GM23338 (cell line): Measurements from ENCODE around the gene ATXN1L.

ENCODE experiments used
- CREB1 ChIP-seq: fragments of 250-450 bp; sonication (Bioruptor Pico); IDR thresholded peaks from 2 replicates; pipeline ENCODE4 v1.5.0; 2020; ENCODE audit warnings: low read depth, mild to moderate bottlenecking, moderate library complexity
- CTCF ChIP-seq, 2 experiments: fragments of 200-600 bp in 1 of 2; sonication (generic) in 1 of 2; conservative IDR thresholded peaks; 2 replicates each; pipeline versions ENCODE4 v1.5.1 to v1.6.1; 2016 to 2017; ENCODE audit warnings: antibody characterized with exemption in 2 of 2, low read depth in 2 of 2, mild to moderate bottlenecking in 2 of 2, moderate library complexity in 1 of 2
- EZH2 ChIP-seq: fragments of 200-600 bp; sonication (generic); IDR thresholded peaks from one replicate; pipeline ENCODE4 v1.8.0; 2017; ENCODE audit warnings: antibody characterized with exemption, mild to moderate bottlenecking, low read depth; ENCODE audit not compliant: unreplicated experiment
- EZH2phosphoT487 ChIP-seq: fragments of 200-600 bp; sonication (generic); IDR thresholded peaks from one replicate; pipeline ENCODE4 v1.8.1; 2018; ENCODE audit warnings: antibody characterized with exemption; ENCODE audit not compliant: unreplicated experiment
- JUNB ChIP-seq: IDR thresholded peaks from one replicate; pipeline ENCODE4 v1.6.1; 2016; ENCODE audit warnings: antibody characterized with exemption; ENCODE audit not compliant: unreplicated experiment
- NANOG ChIP-seq: IDR thresholded peaks from 2 replicates; pipeline ENCODE4 v1.6.1; 2016; ENCODE audit warnings: antibody characterized with exemption, borderline replicate concordance
- POLR2AphosphoS5 ChIP-seq: IDR thresholded peaks from 2 replicates; pipeline ENCODE4 v1.6.1; 2016; ENCODE audit warnings: antibody characterized with exemption, low read depth
- STAT1 ChIP-seq: IDR thresholded peaks from one replicate; pipeline ENCODE4 v1.6.1; 2016; ENCODE audit warnings: antibody characterized with exemption; ENCODE audit not compliant: unreplicated experiment
- ZNF114 ChIP-seq: fragments of 250-450 bp; sonication (Bioruptor Pico); IDR thresholded peaks from 2 replicates; pipeline ENCODE4 v1.5.0; 2020; ENCODE audit warnings: mild to moderate bottlenecking, moderate library complexity
- ZNF331 ChIP-seq: fragments of 250-450 bp; sonication (Bioruptor Pico); IDR thresholded peaks from 2 replicates; pipeline ENCODE4 v1.5.0; 2020; ENCODE audit warnings: low read depth, mild to moderate bottlenecking, moderate library complexity
- TF ChIP-seq, protein P1 (sequence below): IDR thresholded peaks from one replicate; pipeline ENCODE4 v1.6.1; 2018; ENCODE audit warnings: antibody characterized with exemption; ENCODE audit not compliant: unreplicated experiment

DNA sequence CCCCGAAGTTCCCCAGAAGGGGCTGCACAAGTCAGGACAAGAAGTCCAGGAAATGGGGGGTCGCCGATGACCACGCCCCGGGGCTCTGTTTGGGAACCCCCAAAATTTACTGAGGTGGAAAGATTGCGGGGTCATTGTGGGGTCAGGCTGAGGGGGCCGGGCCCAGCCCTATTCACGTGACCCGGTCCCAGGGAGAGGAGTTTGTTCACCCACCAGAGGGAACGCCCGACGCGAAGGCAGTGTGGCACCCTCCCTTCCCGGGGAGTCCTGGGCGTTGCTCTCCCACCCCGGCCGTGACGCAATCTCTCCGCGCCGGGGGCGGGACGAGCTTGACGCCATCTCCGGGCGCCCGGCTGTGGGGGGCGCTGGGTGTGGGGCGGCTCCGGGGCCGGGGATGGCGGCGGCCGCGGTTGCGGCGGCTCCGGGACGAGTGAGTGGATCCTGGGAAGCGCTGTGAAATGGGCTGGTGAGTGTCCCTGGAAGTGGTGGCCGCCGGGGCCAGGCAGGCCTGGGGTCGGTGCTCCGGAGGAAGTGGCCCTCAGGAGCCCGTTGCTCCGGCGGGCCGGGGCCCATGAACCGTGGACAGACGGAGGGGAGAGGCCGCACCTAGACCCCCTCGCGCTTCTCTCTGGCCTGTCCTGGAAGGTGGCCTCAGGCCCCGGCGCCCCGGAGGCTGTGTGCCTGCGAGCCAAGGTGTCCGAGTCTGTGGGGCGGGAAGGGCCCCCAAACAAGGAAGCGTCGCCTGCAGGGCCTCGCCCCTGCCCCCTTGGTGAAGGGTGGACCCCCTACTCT lies at the start of gene ATXN1L:
- TF ChIP-seq CTCF (conservative IDR thresholded peaks at IDR 0.05; ENCODE audit: low read depth in 2 of 2) = no peak
- no peak for TF ChIP-seq EZH2
- TF ChIP-seq EZH2phosphoT487 = no peak
- TF ChIP-seq, protein P1, sequence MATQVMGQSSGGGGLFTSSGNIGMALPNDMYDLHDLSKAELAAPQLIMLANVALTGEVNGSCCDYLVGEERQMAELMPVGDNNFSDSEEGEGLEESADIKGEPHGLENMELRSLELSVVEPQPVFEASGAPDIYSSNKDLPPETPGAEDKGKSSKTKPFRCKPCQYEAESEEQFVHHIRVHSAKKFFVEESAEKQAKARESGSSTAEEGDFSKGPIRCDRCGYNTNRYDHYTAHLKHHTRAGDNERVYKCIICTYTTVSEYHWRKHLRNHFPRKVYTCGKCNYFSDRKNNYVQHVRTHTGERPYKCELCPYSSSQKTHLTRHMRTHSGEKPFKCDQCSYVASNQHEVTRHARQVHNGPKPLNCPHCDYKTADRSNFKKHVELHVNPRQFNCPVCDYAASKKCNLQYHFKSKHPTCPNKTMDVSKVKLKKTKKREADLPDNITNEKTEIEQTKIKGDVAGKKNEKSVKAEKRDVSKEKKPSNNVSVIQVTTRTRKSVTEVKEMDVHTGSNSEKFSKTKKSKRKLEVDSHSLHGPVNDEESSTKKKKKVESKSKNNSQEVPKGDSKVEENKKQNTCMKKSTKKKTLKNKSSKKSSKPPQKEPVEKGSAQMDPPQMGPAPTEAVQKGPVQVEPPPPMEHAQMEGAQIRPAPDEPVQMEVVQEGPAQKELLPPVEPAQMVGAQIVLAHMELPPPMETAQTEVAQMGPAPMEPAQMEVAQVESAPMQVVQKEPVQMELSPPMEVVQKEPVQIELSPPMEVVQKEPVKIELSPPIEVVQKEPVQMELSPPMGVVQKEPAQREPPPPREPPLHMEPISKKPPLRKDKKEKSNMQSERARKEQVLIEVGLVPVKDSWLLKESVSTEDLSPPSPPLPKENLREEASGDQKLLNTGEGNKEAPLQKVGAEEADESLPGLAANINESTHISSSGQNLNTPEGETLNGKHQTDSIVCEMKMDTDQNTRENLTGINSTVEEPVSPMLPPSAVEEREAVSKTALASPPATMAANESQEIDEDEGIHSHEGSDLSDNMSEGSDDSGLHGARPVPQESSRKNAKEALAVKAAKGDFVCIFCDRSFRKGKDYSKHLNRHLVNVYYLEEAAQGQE = no peak
- peak; percentile 100 for TF ChIP-seq CREB1 (CRISPR knock-in tag)
- peak; percentile 96 for TF ChIP-seq POLR2AphosphoS5
- no peak for TF ChIP-seq JUNB
- no peak for TF ChIP-seq ZNF114 (CRISPR knock-in tag)
- TF ChIP-seq ZNF331 (CRISPR knock-in tag) = no peak
- no peak; the same call in 1 of the 2 replicates for TF ChIP-seq NANOG
- no peak for TF ChIP-seq STAT1
